HCT116 (cell line): ENCODE data around the gene ABLIM1. TPM values are rescaled to one million over a fixed set of nuclear protein-coding genes. Genes with fewer than 3 reads are reported as not detected.

Source experiments
- ATAC-seq: fragments of 200-7000 bp; cut with Tn5 transposase; 2 replicates; pipeline ENCODE4 v1.9.1; 2020; ENCODE audit warnings: mild to moderate bottlenecking, moderate library complexity
- BruUV-seq: library from RNA; stranded (reverse); fragments of 400-500 nt; replicated peaks from 2 replicates; lab custom pipeline; 2021; lab: Mats Ljungman, UMichigan
- CTCF ChIA-PET: fragments of 300-600 bp; sonication (Branson Sonifier 250); formaldehyde crosslinking; loops from one replicate; lab custom pipeline; 2021; ENCODE audit warnings: antibody characterized with exemption; lab: Charles Lee
- POLR2A ChIA-PET: fragments of 300-600, 350-600 bp; sonication (Branson Sonifier 250); formaldehyde crosslinking; loops from one replicate; lab custom pipeline; 2021; ENCODE audit warnings: antibody characterized with exemption; lab: Charles Lee
- RAD21 ChIA-PET, 2 experiments: fragments of 300-600 bp; sonication (Branson Sonifier 250); formaldehyde crosslinking; loops; one replicate each; lab custom pipeline; 2023; ENCODE audit warnings: low total read pairs in 2 of 2; ENCODE audit not compliant: uncharacterized antibody in 2 of 2, unreplicated experiment in 2 of 2, low non-redundant PET in 1 of 2; lab: Charles Lee
- DNase-seq: peaks from one replicate; pipeline ENCODE4 v3.0.0-alpha.2; 2010; ENCODE audit warnings: low read depth, low spot score
- H2AFZ ChIP-seq: fragments of 200-600 bp; shearing (Covaris generic), sonication (generic); 2 replicates; pipeline ENCODE4 v1.6.1; 2017; ENCODE audit warnings: low read depth, mixed run types, mixed read lengths, antibody characterized with exemption, low read length; ENCODE audit not compliant: poor library complexity, severe bottlenecking
- H3K27ac ChIP-seq: 2 replicates; pipeline ENCODE4 v1.5.1; 2012; ENCODE audit warnings: low read depth, low read length
- H3K27me3 ChIP-seq: fragments of 200-600 bp; sonication (generic); 2 replicates; pipeline ENCODE4 v1.6.1; 2016; ENCODE audit warnings: mixed run types, low read length, mixed read lengths; ENCODE audit not compliant: insufficient read depth
- H3K36me3 ChIP-seq, 2 experiments: fragments of 200-500 bp in 1 of 2; fragments of 200-600 bp in 1 of 2; sonication (Bioruptor generic) in 1 of 2; sonication (generic) in 1 of 2; 2 replicates each; pipeline versions ENCODE4 v1.5.1 to v1.6.1; 2014 to 2016; ENCODE audit warnings: low read length in 2 of 2, inconsistent platforms in 1 of 2, mixed read lengths in 1 of 2, mixed run types in 1 of 2; ENCODE audit not compliant: insufficient read depth in 2 of 2, control insufficient read depth in 1 of 2
- H3K4me1 ChIP-seq, 2 experiments: fragments of 200-600 bp in 1 of 2; sonication (generic) in 1 of 2; 2 replicates each; pipeline versions ENCODE4 v1.5.1 to v1.6.1; 2012 to 2017; ENCODE audit warnings: low read length in 2 of 2, inconsistent platforms in 1 of 2, mild to moderate bottlenecking in 1 of 2, mixed read lengths in 1 of 2, mixed run types in 1 of 2, moderate library complexity in 1 of 2; ENCODE audit not compliant: insufficient read depth in 2 of 2, control insufficient read depth in 1 of 2
- H3K4me2 ChIP-seq: fragments of 200-600 bp; sonication (generic); 2 replicates; pipeline ENCODE4 v1.6.1; 2017; ENCODE audit warnings: mixed run types, low read length, mixed read lengths
- H3K4me3 ChIP-seq, 2 experiments: fragments of 200-600 bp in 1 of 2; sonication (generic) in 1 of 2; replicated peaks in 1 of 2; 2 replicates each; pipeline ENCODE4 v1.5.1; 2011 to 2016; ENCODE audit warnings: low read length in 2 of 2, control low read depth in 1 of 2, low read depth in 1 of 2, mild to moderate bottlenecking in 1 of 2, mixed read lengths in 1 of 2, mixed run types in 1 of 2
- H3K79me2 ChIP-seq: fragments of 200-600 bp; sonication (generic); 2 replicates; pipeline ENCODE4 v1.6.1; 2017; ENCODE audit warnings: mild to moderate bottlenecking, mixed run types, low read length, moderate library complexity, mixed read lengths; ENCODE audit not compliant: insufficient read depth
- H3K9ac ChIP-seq: fragments of 200-600 bp; sonication (generic); 2 replicates; pipeline ENCODE4 v1.6.1; 2016; ENCODE audit warnings: low read length, mixed read lengths
- H3K9me2 ChIP-seq: fragments of 200-600 bp; sonication (generic), shearing (Covaris generic); 2 replicates; pipeline ENCODE4 v1.6.1; 2017; ENCODE audit warnings: mixed run types, mild to moderate bottlenecking, moderate library complexity; ENCODE audit not compliant: insufficient read depth
- H3K9me3 ChIP-seq, 2 experiments: fragments of 200-500 bp in 1 of 2; fragments of 200-600 bp in 1 of 2; sonication (Bioruptor generic) in 1 of 2; sonication (generic) in 1 of 2; 2 replicates each; pipeline ENCODE4 v1.6.1; 2014 to 2017; ENCODE audit warnings: low read length in 2 of 2, mixed read lengths in 2 of 2, inconsistent platforms in 1 of 2, low read depth in 1 of 2, mild to moderate bottlenecking in 1 of 2, mixed run types in 1 of 2, moderate library complexity in 1 of 2; ENCODE audit not compliant: control insufficient read depth in 1 of 2, insufficient read depth in 1 of 2
- H4K20me1 ChIP-seq: fragments of 200-600 bp; sonication (generic), shearing (Covaris generic); 2 replicates; pipeline ENCODE4 v1.6.1; 2017; ENCODE audit warnings: mixed run types, mild to moderate bottlenecking, moderate library complexity; ENCODE audit not compliant: insufficient read depth
- CBX3 ChIP-seq: IDR thresholded peaks from 2 replicates; pipeline ENCODE4 v1.6.1; 2012; ENCODE audit warnings: low read depth
- ELF1 ChIP-seq: IDR thresholded peaks from 2 replicates; pipeline ENCODE4 v1.6.1; 2012; ENCODE audit warnings: low read depth, borderline replicate concordance
- EZH2phosphoT487 ChIP-seq: fragments of 200-600 bp; IDR thresholded peaks from 2 replicates; pipeline ENCODE4 v1.6.1; 2018; ENCODE audit warnings: antibody characterized with exemption, borderline replicate concordance
- JUND ChIP-seq: IDR thresholded peaks from 2 replicates; pipeline ENCODE4 v1.6.1; 2012
- POLR2A ChIP-seq: IDR thresholded peaks from 2 replicates; pipeline ENCODE4 v1.7.0; 2011; ENCODE audit warnings: borderline replicate concordance; ENCODE audit not compliant: insufficient read depth, insufficient read length; ENCODE audit errors: extremely low read depth
- SP1 ChIP-seq: IDR thresholded peaks from 2 replicates; pipeline ENCODE4 v1.6.1; 2012; ENCODE audit warnings: low read depth
- SRF ChIP-seq: IDR thresholded peaks from 2 replicates; pipeline ENCODE4 v1.6.1; 2012; ENCODE audit warnings: low read depth
- TCF7L2 ChIP-seq: IDR thresholded peaks from 2 replicates; pipeline ENCODE4 v1.7.0; 2011; ENCODE audit warnings: borderline replicate concordance, inconsistent platforms; ENCODE audit not compliant: insufficient read depth, insufficient read length; ENCODE audit errors: extremely low read depth
- ZFX ChIP-seq: fragments of 450-650 bp; IDR thresholded peaks from 2 replicates; pipeline ENCODE4 v1.6.1; 2017
- intact Hi-C: fragments of 100-400 bp; cut with micrococcal nuclease; formaldehyde crosslinking; loops from 2 replicates; pipeline ENCODE4 v1.10.0; 2022
- total RNA-seq: library from RNA; stranded (reverse); gene quantifications from one replicate; pipeline ENCODE4 v1.2.1, GENCODE V29; 2021; ENCODE audit not compliant: unreplicated experiment
- TF ChIP-seq, protein P1 (sequence below), 3 experiments: fragments of 200-600 bp in 1 of 3; sonication (generic) in 1 of 3; IDR thresholded peaks in 2 of 3; conservative IDR thresholded peaks in 1 of 3; 2 replicates each; pipeline ENCODE4 v1.5.1; 2012 to 2017; ENCODE audit warnings: low read depth in 2 of 3, low read length in 2 of 3, antibody characterized with exemption in 1 of 3, borderline replicate concordance in 1 of 3, control low read depth in 1 of 3, mild to moderate bottlenecking in 1 of 3, mixed read lengths in 1 of 3, mixed run types in 1 of 3, moderate library complexity in 1 of 3; ENCODE audit not compliant: insufficient read depth in 1 of 3
- TF ChIP-seq, protein P2 (sequence below): IDR thresholded peaks from 2 replicates; pipeline ENCODE4 v1.6.1; 2012
- TF ChIP-seq, protein P3 (sequence below): IDR thresholded peaks from 2 replicates; pipeline ENCODE4 v1.6.1; 2012; ENCODE audit warnings: low read depth
- TF ChIP-seq, protein P4 (sequence below): IDR thresholded peaks from 2 replicates; pipeline ENCODE4 v1.6.1; 2012

The ABLIM1 gene
- total RNA-seq, 1 experiment from 2014 or later = 96.2 TPM

GRCh38 chr10:114518401-114519305, 139.4 kb downstream of the ABLIM1 start (continued):
- TF ChIP-seq, protein P1, sequence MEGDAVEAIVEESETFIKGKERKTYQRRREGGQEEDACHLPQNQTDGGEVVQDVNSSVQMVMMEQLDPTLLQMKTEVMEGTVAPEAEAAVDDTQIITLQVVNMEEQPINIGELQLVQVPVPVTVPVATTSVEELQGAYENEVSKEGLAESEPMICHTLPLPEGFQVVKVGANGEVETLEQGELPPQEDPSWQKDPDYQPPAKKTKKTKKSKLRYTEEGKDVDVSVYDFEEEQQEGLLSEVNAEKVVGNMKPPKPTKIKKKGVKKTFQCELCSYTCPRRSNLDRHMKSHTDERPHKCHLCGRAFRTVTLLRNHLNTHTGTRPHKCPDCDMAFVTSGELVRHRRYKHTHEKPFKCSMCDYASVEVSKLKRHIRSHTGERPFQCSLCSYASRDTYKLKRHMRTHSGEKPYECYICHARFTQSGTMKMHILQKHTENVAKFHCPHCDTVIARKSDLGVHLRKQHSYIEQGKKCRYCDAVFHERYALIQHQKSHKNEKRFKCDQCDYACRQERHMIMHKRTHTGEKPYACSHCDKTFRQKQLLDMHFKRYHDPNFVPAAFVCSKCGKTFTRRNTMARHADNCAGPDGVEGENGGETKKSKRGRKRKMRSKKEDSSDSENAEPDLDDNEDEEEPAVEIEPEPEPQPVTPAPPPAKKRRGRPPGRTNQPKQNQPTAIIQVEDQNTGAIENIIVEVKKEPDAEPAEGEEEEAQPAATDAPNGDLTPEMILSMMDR (IDR thresholded peaks at IDR 0.05 in 2 of 3, conservative IDR thresholded peaks at IDR 0.05 in 1 of 3; ENCODE audit: borderline replicate concordance in 1 of 3, insufficient read depth in 1 of 3, low read depth in 2 of 3, low read length in 2 of 3) = no peak

- H4K20me1 ChIP-seq = no peaks in the 10 kb centered on the region; the same call in 1 of the 2 replicates
- DNase-seq (no peak), ATAC-seq (no peak)
- RAD21 ChIA-PET = interaction anchor here in 1 of 2 experiments (1.1 kb wide), 1 partner anchor 46 kb away, joined by 3 read pairs; no protein-coding TSS in a partner anchor
- peaks cover 43 to 44% of the 10 kb centered on the region in 2 experiments for H3K4me1 ChIP-seq
- peaks cover 90% of the 10 kb centered on the region for H3K79me2 ChIP-seq
- no peaks in the 10 kb centered on the region for H3K9me2 ChIP-seq
- no TSS peak for BruUV-seq
- H3K9ac ChIP-seq = no peak overlapping the region
- no peak overlapping the region for H3K4me3 ChIP-seq
- intact Hi-C loops = no loop called here
- H3K27me3 ChIP-seq = no peaks in the 10 kb centered on the region
- H3K4me2 ChIP-seq = no peak overlapping the region
- TF ChIP-seq, protein P2, sequence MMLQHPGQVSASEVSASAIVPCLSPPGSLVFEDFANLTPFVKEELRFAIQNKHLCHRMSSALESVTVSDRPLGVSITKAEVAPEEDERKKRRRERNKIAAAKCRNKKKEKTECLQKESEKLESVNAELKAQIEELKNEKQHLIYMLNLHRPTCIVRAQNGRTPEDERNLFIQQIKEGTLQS = no peak
- TF ChIP-seq, protein P3, sequence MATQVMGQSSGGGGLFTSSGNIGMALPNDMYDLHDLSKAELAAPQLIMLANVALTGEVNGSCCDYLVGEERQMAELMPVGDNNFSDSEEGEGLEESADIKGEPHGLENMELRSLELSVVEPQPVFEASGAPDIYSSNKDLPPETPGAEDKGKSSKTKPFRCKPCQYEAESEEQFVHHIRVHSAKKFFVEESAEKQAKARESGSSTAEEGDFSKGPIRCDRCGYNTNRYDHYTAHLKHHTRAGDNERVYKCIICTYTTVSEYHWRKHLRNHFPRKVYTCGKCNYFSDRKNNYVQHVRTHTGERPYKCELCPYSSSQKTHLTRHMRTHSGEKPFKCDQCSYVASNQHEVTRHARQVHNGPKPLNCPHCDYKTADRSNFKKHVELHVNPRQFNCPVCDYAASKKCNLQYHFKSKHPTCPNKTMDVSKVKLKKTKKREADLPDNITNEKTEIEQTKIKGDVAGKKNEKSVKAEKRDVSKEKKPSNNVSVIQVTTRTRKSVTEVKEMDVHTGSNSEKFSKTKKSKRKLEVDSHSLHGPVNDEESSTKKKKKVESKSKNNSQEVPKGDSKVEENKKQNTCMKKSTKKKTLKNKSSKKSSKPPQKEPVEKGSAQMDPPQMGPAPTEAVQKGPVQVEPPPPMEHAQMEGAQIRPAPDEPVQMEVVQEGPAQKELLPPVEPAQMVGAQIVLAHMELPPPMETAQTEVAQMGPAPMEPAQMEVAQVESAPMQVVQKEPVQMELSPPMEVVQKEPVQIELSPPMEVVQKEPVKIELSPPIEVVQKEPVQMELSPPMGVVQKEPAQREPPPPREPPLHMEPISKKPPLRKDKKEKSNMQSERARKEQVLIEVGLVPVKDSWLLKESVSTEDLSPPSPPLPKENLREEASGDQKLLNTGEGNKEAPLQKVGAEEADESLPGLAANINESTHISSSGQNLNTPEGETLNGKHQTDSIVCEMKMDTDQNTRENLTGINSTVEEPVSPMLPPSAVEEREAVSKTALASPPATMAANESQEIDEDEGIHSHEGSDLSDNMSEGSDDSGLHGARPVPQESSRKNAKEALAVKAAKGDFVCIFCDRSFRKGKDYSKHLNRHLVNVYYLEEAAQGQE = no peak
- TF ChIP-seq SRF = no peak
- TF ChIP-seq EZH2phosphoT487 = no peak
- no peak for TF ChIP-seq POLR2A
- TF ChIP-seq ELF1 = no peak
- TF ChIP-seq JUND = no peak
- no peak for TF ChIP-seq TCF7L2
- TF ChIP-seq ZFX = no peak
- TF ChIP-seq SP1 = no peak
- no peak for TF ChIP-seq CBX3
- TF ChIP-seq, protein P4, sequence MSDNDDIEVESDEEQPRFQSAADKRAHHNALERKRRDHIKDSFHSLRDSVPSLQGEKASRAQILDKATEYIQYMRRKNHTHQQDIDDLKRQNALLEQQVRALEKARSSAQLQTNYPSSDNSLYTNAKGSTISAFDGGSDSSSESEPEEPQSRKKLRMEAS = no peak
- H2AFZ ChIP-seq = no peak overlapping the region
- POLR2A ChIA-PET = interaction anchor here (2.0 kb wide), 1 partner anchor 9 kb away, joined by 7 read pairs; no protein-coding TSS in a partner anchor
- H3K9me3 ChIP-seq = no peaks in the 10 kb centered on the region
- CTCF ChIA-PET = interaction anchor here (1.3 to 2.2 kb wide), 4 partner anchors 10 to 268 kb away, joined by 3 to 7 read pairs (median 4); no protein-coding TSS in a partner anchor
- no peaks in the 10 kb centered on the region for H3K36me3 ChIP-seq
- no peak overlapping the region for H3K27ac ChIP-seq
Observed at GRCh38 chr10:114517368-114518250, 140.5 kb downstream of the ABLIM1 start.
